ENCODE results near the gene STRN. TPM values are rescaled to one million over a fixed set of nuclear protein-coding genes. Genes with fewer than 3 reads are reported as not detected.
A peak's percentile ranks its signal among the peaks of the same experiment; 100 is the strongest.

Gene STRN
- total RNA-seq, 2 donors from 2014 or later, result 15.0 to 32.3 TPM

- H3K4me1 ChIP-seq (replicated peaks), result no peaks in the 10 kb centered on the region
These were observed 1.8 kb downstream of the STRN start for GRCh38 chr2:36964496-36965058.

DNA sequence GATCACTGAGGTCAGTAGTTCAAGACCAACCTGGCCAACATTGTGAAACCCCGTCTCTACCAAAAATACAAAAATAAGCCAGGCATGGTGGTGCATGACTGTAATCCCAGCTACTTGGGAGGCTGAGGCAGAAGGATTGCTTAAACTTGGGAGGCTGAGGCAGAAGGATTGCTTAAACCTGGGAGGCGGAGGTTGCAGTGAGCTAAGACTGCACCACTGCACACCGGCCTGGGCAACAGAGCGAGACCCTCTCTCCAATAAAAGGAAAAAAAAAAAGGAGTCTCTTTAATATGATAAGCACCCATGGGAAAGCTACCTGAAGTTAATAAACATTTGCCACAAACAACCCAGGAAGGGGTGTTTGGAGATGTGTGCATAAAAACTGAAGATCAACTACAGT lies 2.6 kb downstream of the STRN start:
- Histone ChIP-seq H3K36me3 (no peaks in the 10 kb centered on the region), H3K27ac (no peak overlapping the region), H3K4me3 (no peak overlapping the region), H3K9me3 (no peaks in the 10 kb centered on the region), H3K27me3 (replicated peaks; ENCODE audit: insufficient read depth) (no peaks in the 10 kb centered on the region), H3K4me1 (replicated peaks) (no peaks in the 10 kb centered on the region)
- TF ChIP-seq POLR2AphosphoS5 (IDR thresholded peaks at IDR 0.05) (no peak), POLR2A (IDR thresholded peaks at IDR 0.05) (no peak)
- TF ChIP-seq, protein P1, sequence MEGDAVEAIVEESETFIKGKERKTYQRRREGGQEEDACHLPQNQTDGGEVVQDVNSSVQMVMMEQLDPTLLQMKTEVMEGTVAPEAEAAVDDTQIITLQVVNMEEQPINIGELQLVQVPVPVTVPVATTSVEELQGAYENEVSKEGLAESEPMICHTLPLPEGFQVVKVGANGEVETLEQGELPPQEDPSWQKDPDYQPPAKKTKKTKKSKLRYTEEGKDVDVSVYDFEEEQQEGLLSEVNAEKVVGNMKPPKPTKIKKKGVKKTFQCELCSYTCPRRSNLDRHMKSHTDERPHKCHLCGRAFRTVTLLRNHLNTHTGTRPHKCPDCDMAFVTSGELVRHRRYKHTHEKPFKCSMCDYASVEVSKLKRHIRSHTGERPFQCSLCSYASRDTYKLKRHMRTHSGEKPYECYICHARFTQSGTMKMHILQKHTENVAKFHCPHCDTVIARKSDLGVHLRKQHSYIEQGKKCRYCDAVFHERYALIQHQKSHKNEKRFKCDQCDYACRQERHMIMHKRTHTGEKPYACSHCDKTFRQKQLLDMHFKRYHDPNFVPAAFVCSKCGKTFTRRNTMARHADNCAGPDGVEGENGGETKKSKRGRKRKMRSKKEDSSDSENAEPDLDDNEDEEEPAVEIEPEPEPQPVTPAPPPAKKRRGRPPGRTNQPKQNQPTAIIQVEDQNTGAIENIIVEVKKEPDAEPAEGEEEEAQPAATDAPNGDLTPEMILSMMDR (IDR thresholded peaks at IDR 0.05), result no peak
- WGBS, result 98% methylated on average over 4 of the region's 4 CpGs
- DNase-seq (ENCODE audit: low spot score), result no peak
- intact Hi-C loops (cut with DNase I), result no loop called here

More at GRCh38 chr2:36964496-36965058, 1.8 kb downstream of the STRN start:
- TF ChIP-seq POLR2A (IDR thresholded peaks at IDR 0.05) (no peak), POLR2AphosphoS5 (IDR thresholded peaks at IDR 0.05) (no peak)
- TF ChIP-seq, protein P1 (IDR thresholded peaks at IDR 0.05), result no peak
- intact Hi-C loops (cut with DNase I), result no loop called here
- Histone ChIP-seq H3K27ac (no peak overlapping the region), H3K9me3 (no peaks in the 10 kb centered on the region), H3K27me3 (replicated peaks; ENCODE audit: insufficient read depth) (no peaks in the 10 kb centered on the region), H3K4me3 (no peak overlapping the region), H3K36me3 (no peaks in the 10 kb centered on the region)
- WGBS, result 80% methylated on average over 5 of the region's 5 CpGs
- DNase-seq (ENCODE audit: low spot score), result no peak

GRCh38 chr2:36963106-36963505 lies 3.2 kb downstream of the STRN start:
- DNase-seq (ENCODE audit: low spot score), result peak; percentile 44
- Histone ChIP-seq H3K36me3 (no peaks in the 10 kb centered on the region), H3K9me3 (no peaks in the 10 kb centered on the region), H3K27me3 (replicated peaks; ENCODE audit: insufficient read depth) (no peaks in the 10 kb centered on the region), H3K4me3 (no peak overlapping the region), H3K4me1 (replicated peaks) (no peaks in the 10 kb centered on the region), H3K27ac (no peak overlapping the region)
- 53% methylated on average over 4 of the region's 4 CpGs for WGBS
- TF ChIP-seq, protein P1 (IDR thresholded peaks at IDR 0.05), result no peak
- no peak for TF ChIP-seq POLR2A (IDR thresholded peaks at IDR 0.05)
- peak; percentile 69 for TF ChIP-seq POLR2AphosphoS5 (IDR thresholded peaks at IDR 0.05)
- intact Hi-C loops (cut with DNase I), result no loop called here

DNA sequence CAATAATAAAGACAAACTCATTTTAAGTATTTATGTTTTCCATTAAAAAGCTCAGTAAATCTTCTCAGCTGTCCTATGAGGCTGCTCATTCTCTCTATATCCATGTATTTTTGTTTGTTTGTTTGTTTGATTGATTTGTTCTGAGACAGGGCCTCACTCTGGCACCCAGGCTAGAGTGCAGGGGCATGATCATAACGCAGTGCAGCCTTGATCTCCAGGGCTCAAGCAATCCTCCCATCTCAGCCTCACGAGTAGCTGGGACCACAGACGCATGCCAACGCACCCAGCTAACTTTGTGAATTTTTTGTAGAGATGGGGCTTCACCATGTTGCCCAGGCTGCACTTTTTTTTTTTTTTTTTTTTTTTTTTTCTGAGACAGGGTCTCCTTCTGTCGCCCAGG lies 5.6 kb downstream of the STRN start:
- H3K27me3 ChIP-seq (replicated peaks; ENCODE audit: insufficient read depth), result no peaks in the 10 kb centered on the region
- intact Hi-C loops (cut with DNase I), result no loop called here
- TF ChIP-seq, protein P1 (IDR thresholded peaks at IDR 0.05), result no peak
- TF ChIP-seq POLR2A (IDR thresholded peaks at IDR 0.05) (no peak), POLR2AphosphoS5 (IDR thresholded peaks at IDR 0.05) (no peak)
- H3K27ac ChIP-seq, result no peak overlapping the region
- no peaks in the 10 kb centered on the region for H3K9me3 ChIP-seq
- H3K4me3 ChIP-seq, result no peak overlapping the region
- no peaks in the 10 kb centered on the region for H3K36me3 ChIP-seq
- H3K4me1 ChIP-seq (replicated peaks), result no peaks in the 10 kb centered on the region
- DNase-seq (ENCODE audit: low spot score), result no peak
- WGBS, result 96% methylated on average over 5 of the region's 5 CpGs

DNA sequence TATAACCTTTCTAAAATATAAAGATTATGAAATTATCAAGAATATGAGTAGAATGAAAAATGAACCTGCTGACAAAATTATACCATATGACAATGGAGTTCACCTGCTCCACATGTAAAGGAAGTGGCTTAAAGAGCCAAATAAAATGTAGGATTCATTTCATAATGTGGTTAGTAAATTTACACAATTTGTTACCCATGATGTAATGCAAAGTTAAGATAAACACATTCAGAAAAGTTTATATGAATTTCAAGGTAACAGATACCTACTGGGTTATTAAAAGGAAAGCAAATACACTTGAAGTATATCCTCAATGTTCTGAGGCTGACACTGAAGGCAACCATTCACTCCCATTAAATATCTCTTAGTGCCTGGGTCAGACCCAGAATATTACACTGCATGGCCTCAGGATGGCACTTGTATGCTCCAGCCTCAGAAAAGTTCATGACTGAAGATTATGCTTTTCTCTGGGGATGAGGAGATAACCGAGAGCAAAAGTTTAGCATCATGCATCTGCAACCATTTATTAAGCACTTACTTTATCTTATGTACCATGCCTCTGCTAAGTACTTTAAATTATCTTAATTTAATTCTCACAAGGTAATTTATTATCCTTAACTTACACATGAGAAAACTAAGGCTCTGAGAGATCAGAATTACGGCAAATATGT lies 6.2 kb downstream of the STRN start:
- Histone ChIP-seq H3K27me3 (replicated peaks; ENCODE audit: insufficient read depth) (no peaks in the 10 kb centered on the region), H3K4me3 (no peak overlapping the region), H3K36me3 (no peaks in the 10 kb centered on the region), H3K4me1 (replicated peaks) (no peaks in the 10 kb centered on the region), H3K9me3 (no peaks in the 10 kb centered on the region), H3K27ac (no peak overlapping the region)
- intact Hi-C loops (cut with DNase I), result no loop called here
- TF ChIP-seq POLR2AphosphoS5 (IDR thresholded peaks at IDR 0.05) (no peak), POLR2A (IDR thresholded peaks at IDR 0.05) (no peak)
- TF ChIP-seq, protein P1 (IDR thresholded peaks at IDR 0.05), result no peak
- DNase-seq (ENCODE audit: low spot score), result no peak
- WGBS, result 93% methylated on average over 2 of the region's 2 CpGs

Data from prostate gland (tissue), 2 donors.